Measurements from ENCODE around the gene DNAH17. TPM values are rescaled to one million over a fixed set of nuclear protein-coding genes. Genes with fewer than 3 reads are reported as not detected.

DNAH17 gene
- total and polyA plus RNA-seq, 2 of the 13 experiments (the other 11 are each of a cell fraction or from before 2014, with no cell fraction given), result 0.86 to 1.6 TPM

GRCh38 chr17:78393575-78393974 lies 183.6 kb downstream of the DNAH17 start:
- CTCF ChIA-PET (ENCODE audit: low intra/inter-chr PET ratio, low total read pairs), result no interaction called here
- no TSS peak for BruUV-seq (replicated peaks)
- POLR2A ChIA-PET, result no interaction called here
- in situ Hi-C loops (cut with HindIII; ENCODE audit: extremely low pct_ligation_motif_present, low pct_unique_long_range_greater_than_20kb), result no loop called here
- Histone ChIP-seq H3K4me3 (replicated peaks in 1 of 3; ENCODE audit: insufficient read depth in 1 of 3, low read depth in 2 of 3, low read length in 3 of 3) (no peak overlapping the region), H3K36me3 (replicated peaks in 1 of 2; ENCODE audit: control insufficient read depth in 1 of 2, insufficient read depth in 2 of 2, low read length in 2 of 2) (peaks cover 26 to 54% of the 10 kb centered on the region in 2 experiments), H3K4me2 (ENCODE audit: low read depth, low read length) (no peak overlapping the region), H2AFZ (ENCODE audit: low read length) (no peak overlapping the region), H3K9ac (ENCODE audit: insufficient read depth, low read depth, low read length) (no peak overlapping the region), H3K4me1 (ENCODE audit: insufficient read depth, low read length) (peaks cover 32% of the 10 kb centered on the region), H3K9me3 (ENCODE audit: low read length) (no peaks in the 10 kb centered on the region), H3K79me2 (ENCODE audit: insufficient read depth, low read length) (peaks cover 35% of the 10 kb centered on the region), H3K27ac (ENCODE audit: extremely low read length, insufficient read depth, low read length) (no peak overlapping the region), H4K20me1 (ENCODE audit: insufficient read depth, low read length) (peaks cover 8% of the 10 kb centered on the region; the same call in 1 of the 2 replicates), H3K27me3 (ENCODE audit: control insufficient read depth in 1 of 2, insufficient read depth in 2 of 2, low read length in 2 of 2) (no peaks in the 10 kb centered on the region)
- WGBS (ENCODE audit: low lambda C conversion rate), result 95% methylated on average over 4 of the region's 4 CpGs
- FAIRE-seq (no peak), ATAC-seq (no peak), DNase-seq (ENCODE audit: low spot score) (no peak)
- intact Hi-C loops (cut with micrococcal nuclease; ENCODE audit: unreplicated experiment), result no loop called here
- no peak for TF ChIP-seq ZNF124 (CRISPR knock-in tag; IDR thresholded peaks at IDR 0.05)
- TF ChIP-seq ISX (CRISPR knock-in tag; conservative IDR thresholded peaks at IDR 0.05), result no peak
- no peak for TF ChIP-seq PCBP2 (optimal IDR thresholded peaks at IDR 0.05; ENCODE audit: low read depth, low read length, poor library complexity, severe bottlenecking)
- no peak for TF ChIP-seq NR1H2 (CRISPR knock-in tag; IDR thresholded peaks at IDR 0.05; ENCODE audit: borderline replicate concordance, low read depth)

- TF ChIP-seq HES4 (CRISPR knock-in tag; IDR thresholded peaks at IDR 0.05; ENCODE audit: borderline replicate concordance) (no peak), SPEN (CRISPR knock-in tag; IDR thresholded peaks at IDR 0.05; ENCODE audit: low read depth) (no peak), E2F2 (CRISPR knock-in tag; IDR thresholded peaks at IDR 0.05; ENCODE audit: borderline replicate concordance) (no peak)
- Histone ChIP-seq H3K79me2 (ENCODE audit: insufficient read depth, low read length) (peaks cover 44% of the 10 kb centered on the region), H4K20me1 (ENCODE audit: insufficient read depth, low read length) (peaks cover 5% of the 10 kb centered on the region; the same call in 1 of the 2 replicates), H3K4me2 (ENCODE audit: low read depth, low read length) (no peak overlapping the region), H3K4me1 (ENCODE audit: insufficient read depth, low read length) (peaks cover 19% of the 10 kb centered on the region), H3K9me3 (ENCODE audit: low read length) (no peaks in the 10 kb centered on the region), H3K4me3 (replicated peaks in 1 of 3; ENCODE audit: insufficient read depth in 1 of 3, low read depth in 2 of 3, low read length in 3 of 3) (no peak overlapping the region), H3K27me3 (ENCODE audit: control insufficient read depth in 1 of 2, insufficient read depth in 2 of 2, low read length in 2 of 2) (no peaks in the 10 kb centered on the region), H3K27ac (ENCODE audit: extremely low read length, insufficient read depth, low read length) (no peak overlapping the region), H3K36me3 (replicated peaks in 1 of 2; ENCODE audit: control insufficient read depth in 1 of 2, insufficient read depth in 2 of 2, low read length in 2 of 2) (peaks cover 16 to 44% of the 10 kb centered on the region in 2 experiments), H3K9ac (ENCODE audit: insufficient read depth, low read depth, low read length) (no peak overlapping the region), H2AFZ (ENCODE audit: low read length) (no peak overlapping the region)
- FAIRE-seq (no peak), ATAC-seq (no peak), DNase-seq (ENCODE audit: low spot score) (no peak)
- ChIA-PET CTCF (ENCODE audit: low intra/inter-chr PET ratio, low total read pairs) (no interaction called here), POLR2A (interaction anchor here (0.8 kb wide), 1 partner anchor 29 kb away, joined by 3 read pairs; no protein-coding TSS in a partner anchor)
- intact Hi-C loops (cut with micrococcal nuclease; ENCODE audit: unreplicated experiment) (no loop called here), in situ Hi-C loops (cut with HindIII; ENCODE audit: extremely low pct_ligation_motif_present, low pct_unique_long_range_greater_than_20kb) (no loop called here)
- BruUV-seq (replicated peaks), result no TSS peak
- 97% methylated on average over 6 of the region's 6 CpGs for WGBS (ENCODE audit: low lambda C conversion rate)
These were observed 184.9 kb downstream of the DNAH17 start for GRCh38 chr17:78392295-78392694.

Data from HepG2 (cell line).